WTC11 (cell line): ENCODE measurements around the gene GPATCH1. TPM values are rescaled to one million over a fixed set of nuclear protein-coding genes. Genes with fewer than 3 reads are reported as not detected.

ENCODE experiments used
- ATAC-seq: fragments of 200-7000 bp; cut with Tn5 transposase; 2 replicates; pipeline ENCODE4 v1.10.0; 2021; ENCODE audit warnings: mild to moderate bottlenecking, moderate library complexity
- CTCF ChIA-PET: fragments of 300-600 bp; sonication (Branson Sonifier 250); formaldehyde crosslinking; loops from one replicate; lab custom pipeline; 2021; ENCODE audit warnings: antibody characterized with exemption; lab: Charles Lee
- POLR2A ChIA-PET: fragments of 350-600 bp; sonication (Branson Sonifier 250); formaldehyde crosslinking; loops from one replicate; lab custom pipeline; 2021; ENCODE audit warnings: antibody characterized with exemption; lab: Charles Lee
- DNase-seq: peaks from one replicate; pipeline ENCODE4 v3.0.0; 2021; ENCODE audit warnings: low spot score
- H3K27ac Mint-ChIP-seq: 2 replicates; pipeline ENCODE4 v1.8.0; 2021; ENCODE audit warnings: mixed read lengths
- H3K27me3 Mint-ChIP-seq: 2 replicates; pipeline ENCODE4 v1.8.0; 2021; ENCODE audit warnings: low read depth, mild to moderate bottlenecking, moderate library complexity, mixed read lengths
- H3K36me3 Mint-ChIP-seq: 2 replicates; pipeline ENCODE4 v1.8.0; 2021; ENCODE audit warnings: mixed read lengths
- H3K4me1 Mint-ChIP-seq: 2 replicates; pipeline ENCODE4 v1.8.0; 2022; ENCODE audit warnings: mixed read lengths
- H3K4me3 Mint-ChIP-seq: 2 replicates; pipeline ENCODE4 v1.8.0; 2021; ENCODE audit warnings: mild to moderate bottlenecking, moderate library complexity, mixed read lengths
- H3K9me3 Mint-ChIP-seq: 2 replicates; pipeline ENCODE4 v1.8.0; 2021; ENCODE audit warnings: mixed read lengths
- AR ChIP-seq: fragments of 250-450 bp; sonication (Bioruptor Pico); IDR thresholded peaks from 2 replicates; pipeline ENCODE4 v1.9.0; 2021; ENCODE audit warnings: mild to moderate bottlenecking
- CTCF ChIP-seq: fragments of 200-600 bp; IDR thresholded peaks from 2 replicates; pipeline ENCODE4 v1.8.0; 2022; ENCODE audit warnings: antibody characterized with exemption
- ELF4 ChIP-seq: sonication (generic); formaldehyde crosslinking; IDR thresholded peaks from 2 replicates; pipeline ENCODE4 v1.8.1; 2022; ENCODE audit warnings: low read depth, mild to moderate bottlenecking, moderate library complexity, missing genetic modification reagents
- JAZF1 ChIP-seq: fragments of 250-450 bp; sonication (Bioruptor Pico); IDR thresholded peaks from 2 replicates; pipeline ENCODE4 v1.9.0; 2021; ENCODE audit warnings: moderate library complexity, mild to moderate bottlenecking, inconsistent platforms
- MAX ChIP-seq: sonication (generic); formaldehyde crosslinking; IDR thresholded peaks from 2 replicates; pipeline ENCODE4 v1.8.0; 2022; ENCODE audit warnings: mild to moderate bottlenecking, missing genetic modification reagents
- NFATC4 ChIP-seq: fragments of 250-450 bp; sonication (Bioruptor Pico); IDR thresholded peaks from 2 replicates; pipeline ENCODE4 v1.9.0; 2021; ENCODE audit warnings: mild to moderate bottlenecking
- SP1 ChIP-seq: sonication (generic); formaldehyde crosslinking; conservative IDR thresholded peaks from 2 replicates; pipeline ENCODE4 v1.8.1; 2022; ENCODE audit warnings: missing genetic modification reagents
- STAT6 ChIP-seq: sonication (generic); formaldehyde crosslinking; conservative IDR thresholded peaks from 2 replicates; pipeline ENCODE4 v1.8.1; 2023; ENCODE audit warnings: mild to moderate bottlenecking, low read depth, missing genetic modification reagents, moderate library complexity
- USF2 ChIP-seq: sonication (generic); formaldehyde crosslinking; IDR thresholded peaks from 2 replicates; pipeline ENCODE4 v1.8.1; 2023; ENCODE audit warnings: mild to moderate bottlenecking, missing genetic modification reagents, moderate library complexity
- ZNF121 ChIP-seq: sonication (generic); formaldehyde crosslinking; IDR thresholded peaks from 2 replicates; pipeline ENCODE4 v1.8.0; 2023; ENCODE audit warnings: missing genetic modification reagents
- ZNF532 ChIP-seq: fragments of 250-450 bp; sonication (Bioruptor Pico); IDR thresholded peaks from 2 replicates; pipeline ENCODE4 v1.9.0; 2021; ENCODE audit warnings: mild to moderate bottlenecking, borderline replicate concordance
- ZSCAN18 ChIP-seq: fragments of 250-450 bp; sonication (Bioruptor Pico); IDR thresholded peaks from 2 replicates; pipeline ENCODE4 v2.1.2; 2022; ENCODE audit warnings: mild to moderate bottlenecking, moderate library complexity
- total RNA-seq: library from RNA; stranded (reverse); gene quantifications from 3 replicates; pipeline ENCODE4 v1.2.3, GENCODE V29; 2021

Gene GPATCH1
- total RNA-seq, 1 experiment from 2014 or later, result 10.7 TPM

- TF ChIP-seq CTCF, result no peak
- TF ChIP-seq AR (CRISPR knock-in tag), result no peak
Measured at GRCh38 chr19:33114312-33114711, 33.3 kb downstream of the GPATCH1 start (continued).

- ATAC-seq, result no peak
- TF ChIP-seq ZSCAN18 (no peak), JAZF1 (CRISPR knock-in tag) (no peak), STAT6 (no peak), ELF4 (CRISPR knock-in tag) (no peak), USF2 (CRISPR knock-in tag) (no peak), NFATC4 (CRISPR knock-in tag) (no peak), ZNF121 (CRISPR knock-in tag) (no peak), SP1 (CRISPR knock-in tag) (no peak), MAX (CRISPR knock-in tag) (no peak), ZNF532 (CRISPR knock-in tag) (no peak)
- Mint-ChIP-seq H3K9me3 (no peaks in the 10 kb centered on the region), H3K36me3 (peaks cover 34% of the 10 kb centered on the region), H3K4me1 (no peaks in the 10 kb centered on the region), H3K27ac (no peak overlapping the region), H3K27me3 (no peaks in the 10 kb centered on the region), H3K4me3 (no peak overlapping the region)
- CTCF ChIA-PET, result interaction anchor here (0.5 to 2.8 kb wide), 2 partner anchors 67 to 395 kb away, joined by 4 to 7 read pairs; no protein-coding TSS in a partner anchor
- POLR2A ChIA-PET, result no interaction called here
- DNase-seq, result no peak
Measured at GRCh38 chr19:33117501-33117900, 36.5 kb downstream of the GPATCH1 start.
